ENCODE measurements around the gene SOD2. TPM values are rescaled to one million over a fixed set of nuclear protein-coding genes. Genes with fewer than 3 reads are reported as not detected.

SOD2 gene
- total RNA-seq, 1 experiment from 2014 or later: 80.5 TPM

DNA sequence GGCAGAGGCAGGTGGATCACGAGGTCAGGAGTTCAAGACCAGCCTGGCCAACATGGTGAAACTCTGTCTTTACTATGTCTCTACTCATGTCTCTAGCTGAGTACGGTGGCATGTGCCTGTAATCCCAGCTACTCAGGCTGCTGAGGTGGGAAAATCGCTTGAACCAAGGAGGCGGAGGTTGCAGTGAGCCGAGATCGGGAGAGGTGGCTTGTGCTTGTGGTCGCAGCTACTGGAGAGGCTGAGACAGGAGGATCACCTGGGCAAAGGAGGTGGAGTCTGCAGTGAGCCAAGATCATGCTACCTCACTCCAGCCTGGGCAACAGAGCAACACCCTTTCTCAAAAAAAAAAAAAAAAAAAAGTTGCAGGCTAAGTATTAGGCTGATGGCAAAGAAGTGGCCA, 26.2 kb upstream of the SOD2 start:
- Histone ChIP-seq H2BK20ac (ENCODE audit: low read depth, low read length, poor library complexity, severe bottlenecking) (no peak overlapping the region), H2AFZ (ENCODE audit: low read length) (no peak overlapping the region), H4K8ac (replicated peaks; ENCODE audit: insufficient read length, low read depth, low read length) (no peak overlapping the region), H3K4me1 (ENCODE audit: insufficient read depth, low read length) (no peaks in the 10 kb centered on the region), H3K9me3 (ENCODE audit: control insufficient read depth, low read depth, low read length) (no peaks in the 10 kb centered on the region), H2AK5ac (ENCODE audit: insufficient read length, low read length) (no peak overlapping the region), H3T11ph (ENCODE audit: low read length) (no peak overlapping the region), H3K14ac (ENCODE audit: insufficient read depth, low read length) (no peak overlapping the region), H3K23ac (ENCODE audit: insufficient read length, low read depth, low read length) (no peak overlapping the region), H3K27ac (ENCODE audit: insufficient read length, low read depth, low read length) (no peak overlapping the region), H4K20me1 (ENCODE audit: control insufficient read depth, insufficient read depth, insufficient read length) (no peaks in the 10 kb centered on the region), H3K4ac (ENCODE audit: low read depth, low read length) (no peak overlapping the region), H3K79me2 (ENCODE audit: insufficient read depth, low read length) (no peaks in the 10 kb centered on the region; the same call in 1 of the 2 replicates), H3K4me2 (ENCODE audit: insufficient read depth, insufficient read length, low read length) (no peak overlapping the region), H3K9ac (ENCODE audit: extremely low read depth, insufficient read length, low read length) (no peak overlapping the region), H2BK5ac (ENCODE audit: insufficient read length, low read length) (no peak overlapping the region), H4K91ac (ENCODE audit: insufficient read length, low read depth, low read length) (no peak overlapping the region), H2BK12ac (ENCODE audit: insufficient read length, low read depth, low read length) (no peak overlapping the region), H2BK120ac (ENCODE audit: low read depth, low read length, poor library complexity, severe bottlenecking) (no peak overlapping the region), H3K79me1 (ENCODE audit: insufficient read depth, low read depth, low read length, poor library complexity, severe bottlenecking) (no peaks in the 10 kb centered on the region), H4K5ac (ENCODE audit: insufficient read length, low read depth, low read length) (no peak overlapping the region), H3K23me2 (ENCODE audit: insufficient read length, low read depth, low read length, poor library complexity, severe bottlenecking) (no peaks in the 10 kb centered on the region), H3K18ac (ENCODE audit: insufficient read length, low read depth, low read length) (no peak overlapping the region), H3K56ac (ENCODE audit: insufficient read length, low read depth, low read length) (no peak overlapping the region), H2BK15ac (ENCODE audit: low read depth, low read length) (no peak overlapping the region), H3K27me3 (ENCODE audit: insufficient read depth, low read length) (no peaks in the 10 kb centered on the region)
- H3K36me3 Mint-ChIP-seq (ENCODE audit: insufficient read depth in 1 of 3, low read depth in 3 of 3): peaks cover 4% of the 10 kb centered on the region in 3 experiments; a peak in 6 of 7 replicates
- no peak overlapping the region for H3K4me3 Mint-ChIP-seq
- no peaks in the 10 kb centered on the region for H3K9me3 Mint-ChIP-seq
- DNase-seq: no peak
- TF ChIP-seq CTCF (conservative IDR thresholded peaks at IDR 0.05): no peak
- no CpG with 5 or more reads among the region's 7 CpGs for WGBS (ENCODE audit: extremely low coverage, insufficient read length, low lambda C conversion rate)
- H3K27ac Mint-ChIP-seq: peak overlapping the region in 1 of 3 experiments; percentile 79; a peak in 2 of 7 replicates
- peaks cover 8% of the 10 kb centered on the region in 2 experiments for H3K4me1 Mint-ChIP-seq
- H3K27me3 Mint-ChIP-seq (ENCODE audit: low read depth): no peaks in the 10 kb centered on the region

Measured in H9 (cell line).